Lower leg skin (tissue), 4 donors: Measurements from ENCODE around the gene FANCL. TPM values are rescaled to one million over a fixed set of nuclear protein-coding genes. Genes with fewer than 3 reads are reported as not detected.
"Not testable (repeated sequence)": the region's sequence is repeated elsewhere in the genome, so short reads cannot be mapped to it uniquely, and the experiment has no call there.

Experiments
- DNase-seq, 2 donors: peaks; one replicate each; pipeline ENCODE4 v3.0.0-alpha.2; 2019; ENCODE audit warnings: low spot score in 2 of 2
- H3K4me3 ChIP-seq: fragments of 200-600 bp; sonication (generic); 2 replicates; pipeline ENCODE4 v1.5.1; 2017; ENCODE audit warnings: mild to moderate bottlenecking, low read depth; ENCODE audit not compliant: poor library complexity, severe bottlenecking
- CTCF ChIP-seq, 3 donors: fragments of 450-650 bp; IDR thresholded peaks; one replicate each; pipeline ENCODE4 v1.5.1; 2016; ENCODE audit warnings: antibody characterized with exemption in 3 of 3, mild to moderate bottlenecking in 3 of 3, moderate library complexity in 2 of 3
- POLR2A ChIP-seq, 2 donors: fragments of 450-650 bp; IDR thresholded peaks; one replicate each; pipeline ENCODE4 v1.6.1; 2016 to 2017; ENCODE audit warnings: antibody characterized with exemption in 2 of 2, mild to moderate bottlenecking in 1 of 2, moderate library complexity in 1 of 2
- WGBS, 2 donors: methylation state at CpG; one replicate each; pipeline ENCODE4 v1.1.5; 2018; 5-methylcytosine and 5-hydroxymethylcytosine counted together
- intact Hi-C: fragments of 100-400 bp; cut with DNase I; formaldehyde crosslinking; loops from one replicate; pipeline ENCODE4 v1.15.0; 2023; ENCODE audit warnings: low total_unique reads
- total RNA-seq, 4 donors: library from RNA; depleted of rRNA; stranded (reverse); fragments of >200 nt; gene quantifications; one replicate each; pipeline ENCODE4 v1.1.0, GENCODE V29; 2016

FANCL gene
- total RNA-seq, 4 donors from 2014 or later: 8.2 to 11.1 (median 9.3) TPM

GRCh38 chr2:58146707-58147106 is 94.4 kb downstream of the FANCL start:
- no peak for DNase-seq
- WGBS, 2 donors: 49 to 65% methylated on average over 1 of the region's 1 CpG
- TF ChIP-seq CTCF (IDR thresholded peaks at IDR 0.05) (no peak), POLR2A (IDR thresholded peaks at IDR 0.05) (no peak)
- intact Hi-C loops: no loop called here
- H3K4me3 ChIP-seq: no peak overlapping the region

- DNase-seq, intact Hi-C loops, H3K4me3 ChIP-seq: not testable (repeated sequence)
- 98 to 100% methylated on average over 6 of the region's 6 CpGs for WGBS, 2 donors
Measured at GRCh38 chr2:58145769-58146168, 95.4 kb downstream of the FANCL start.

- no peak for TF ChIP-seq POLR2A (IDR thresholded peaks at IDR 0.05)
- no peak for TF ChIP-seq CTCF (IDR thresholded peaks at IDR 0.05)
- WGBS, 2 donors: 74 to 75% methylated on average over 3 of the region's 3 CpGs
- DNase-seq: no peak
- H3K4me3 ChIP-seq: no peak overlapping the region
- intact Hi-C loops: no loop called here
Measured at GRCh38 chr2:58140508-58141072, 100.5 kb downstream of the FANCL start.

GRCh38 chr2:58138396-58139030 is 102.6 kb downstream of the FANCL start:
- no peak for TF ChIP-seq POLR2A (IDR thresholded peaks at IDR 0.05)
- no peak for TF ChIP-seq CTCF (IDR thresholded peaks at IDR 0.05)
- 94 to 97% methylated on average over 3 of the region's 3 CpGs for WGBS, 2 donors
- intact Hi-C loops: no loop called here
- H3K4me3 ChIP-seq: no peak overlapping the region
- no peak for DNase-seq

GRCh38 chr2:58137856-58138255 is 103.3 kb downstream of the FANCL start:
- intact Hi-C loops: no loop called here
- TF ChIP-seq POLR2A (IDR thresholded peaks at IDR 0.05) (no peak), CTCF (IDR thresholded peaks at IDR 0.05) (no peak)
- H3K4me3 ChIP-seq: no peak overlapping the region
- 88 to 91% methylated on average over 1 of the region's 1 CpG for WGBS, 2 donors
- DNase-seq: no peak

- DNase-seq: no peak
- no peak for TF ChIP-seq POLR2A (IDR thresholded peaks at IDR 0.05)
- TF ChIP-seq CTCF (IDR thresholded peaks at IDR 0.05): no peak
Measured at GRCh38 chr2:58137221-58137620, 103.9 kb downstream of the FANCL start.

More at GRCh38 chr2:58137221-58137620, 103.9 kb downstream of the FANCL start:
- no peak overlapping the region for H3K4me3 ChIP-seq
- intact Hi-C loops: no loop called here
